Amygdala (tissue), 56 donors: Measurements from ENCODE around the gene KCNH5.

ENCODE experiments used
- DNase-seq, 56 donors: peaks; one replicate each; lab custom pipeline; 2025; lab: John Stamatoyannopoulos, UW

KCNH5 gene, protein sequence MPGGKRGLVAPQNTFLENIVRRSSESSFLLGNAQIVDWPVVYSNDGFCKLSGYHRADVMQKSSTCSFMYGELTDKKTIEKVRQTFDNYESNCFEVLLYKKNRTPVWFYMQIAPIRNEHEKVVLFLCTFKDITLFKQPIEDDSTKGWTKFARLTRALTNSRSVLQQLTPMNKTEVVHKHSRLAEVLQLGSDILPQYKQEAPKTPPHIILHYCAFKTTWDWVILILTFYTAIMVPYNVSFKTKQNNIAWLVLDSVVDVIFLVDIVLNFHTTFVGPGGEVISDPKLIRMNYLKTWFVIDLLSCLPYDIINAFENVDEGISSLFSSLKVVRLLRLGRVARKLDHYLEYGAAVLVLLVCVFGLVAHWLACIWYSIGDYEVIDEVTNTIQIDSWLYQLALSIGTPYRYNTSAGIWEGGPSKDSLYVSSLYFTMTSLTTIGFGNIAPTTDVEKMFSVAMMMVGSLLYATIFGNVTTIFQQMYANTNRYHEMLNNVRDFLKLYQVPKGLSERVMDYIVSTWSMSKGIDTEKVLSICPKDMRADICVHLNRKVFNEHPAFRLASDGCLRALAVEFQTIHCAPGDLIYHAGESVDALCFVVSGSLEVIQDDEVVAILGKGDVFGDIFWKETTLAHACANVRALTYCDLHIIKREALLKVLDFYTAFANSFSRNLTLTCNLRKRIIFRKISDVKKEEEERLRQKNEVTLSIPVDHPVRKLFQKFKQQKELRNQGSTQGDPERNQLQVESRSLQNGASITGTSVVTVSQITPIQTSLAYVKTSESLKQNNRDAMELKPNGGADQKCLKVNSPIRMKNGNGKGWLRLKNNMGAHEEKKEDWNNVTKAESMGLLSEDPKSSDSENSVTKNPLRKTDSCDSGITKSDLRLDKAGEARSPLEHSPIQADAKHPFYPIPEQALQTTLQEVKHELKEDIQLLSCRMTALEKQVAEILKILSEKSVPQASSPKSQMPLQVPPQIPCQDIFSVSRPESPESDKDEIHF

DNA sequence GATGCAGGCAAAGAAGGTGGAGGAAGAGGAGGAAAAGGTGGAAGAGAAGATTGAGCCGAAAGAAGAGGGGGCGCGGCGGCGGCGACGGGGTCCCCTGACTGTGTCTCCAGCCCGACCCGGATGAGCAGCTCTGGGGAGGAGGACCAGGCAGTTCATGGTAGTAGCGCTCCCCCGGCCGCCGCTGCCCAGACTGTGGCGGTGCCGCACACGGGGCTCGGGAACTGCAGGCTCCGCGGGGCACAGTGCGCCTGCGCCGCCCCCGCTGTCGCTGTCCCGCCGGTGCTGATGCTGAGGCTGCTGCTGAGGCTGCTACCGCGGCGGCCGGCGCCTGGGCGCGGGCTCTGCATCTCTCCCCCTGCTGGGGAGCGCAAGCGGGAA, at the start of gene KCNH5:
Gene KCNH5 (minus strand): TSS at position 225 of the 378 bp plus-strand sequence. CDS start 272 bp downstream, outside the sequence.
- peak in 33 of 56 donors; percentile 3 to 61 (median 33) for DNase-seq

GRCh38 chr14:63091394-63091996, 46.2 kb upstream of the KCNH5 start:
- DNase-seq = no peak

- no peak for DNase-seq
Observed at GRCh38 chr14:63088865-63089264, 43.6 kb upstream of the KCNH5 start.

- no peak for DNase-seq
Observed at GRCh38 chr14:63078569-63078968, 33.3 kb upstream of the KCNH5 start.

DNA sequence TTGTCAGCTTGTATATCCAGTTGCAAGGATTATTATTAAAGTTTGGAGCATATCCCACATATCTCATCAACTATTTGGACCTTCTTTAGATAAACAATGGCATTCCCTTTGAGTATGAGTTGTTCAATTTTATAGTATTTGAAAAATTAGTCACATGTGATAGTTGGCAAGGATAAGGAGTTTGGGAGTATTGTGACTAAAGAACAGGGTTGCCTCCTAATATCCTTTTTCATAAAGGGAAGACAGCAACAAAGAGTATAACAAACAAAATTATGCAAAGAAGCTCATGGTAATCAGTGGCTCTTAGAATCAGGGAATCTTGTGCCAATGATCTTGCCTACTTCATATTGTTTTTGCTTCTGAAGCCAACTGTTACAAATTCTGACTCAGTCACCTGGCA, 31.2 kb upstream of the KCNH5 start:
- DNase-seq = no peak

DNA sequence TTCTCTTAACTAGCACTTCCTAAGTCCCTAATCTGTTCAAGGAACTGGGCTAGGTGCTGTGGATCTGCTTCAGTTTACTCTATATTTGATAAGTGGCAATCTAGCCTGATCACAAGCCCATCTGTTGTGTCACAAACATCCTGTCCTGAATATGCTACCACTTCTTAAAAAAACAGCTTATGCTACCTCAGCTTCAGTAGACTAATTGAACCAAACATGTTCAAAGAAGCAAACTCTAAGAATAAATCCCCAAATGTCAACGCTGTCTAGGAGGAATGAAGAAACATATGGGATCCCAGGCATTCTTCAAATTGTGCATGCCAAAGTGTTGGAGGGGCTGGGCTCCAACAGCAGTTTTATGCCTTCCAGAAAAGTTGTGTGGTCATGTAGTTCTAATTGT, 10.4 kb upstream of the KCNH5 start:
- DNase-seq = no peak

- DNase-seq = no peak
Observed at GRCh38 chr14:63051992-63052391, 6.7 kb upstream of the KCNH5 start.

DNA sequence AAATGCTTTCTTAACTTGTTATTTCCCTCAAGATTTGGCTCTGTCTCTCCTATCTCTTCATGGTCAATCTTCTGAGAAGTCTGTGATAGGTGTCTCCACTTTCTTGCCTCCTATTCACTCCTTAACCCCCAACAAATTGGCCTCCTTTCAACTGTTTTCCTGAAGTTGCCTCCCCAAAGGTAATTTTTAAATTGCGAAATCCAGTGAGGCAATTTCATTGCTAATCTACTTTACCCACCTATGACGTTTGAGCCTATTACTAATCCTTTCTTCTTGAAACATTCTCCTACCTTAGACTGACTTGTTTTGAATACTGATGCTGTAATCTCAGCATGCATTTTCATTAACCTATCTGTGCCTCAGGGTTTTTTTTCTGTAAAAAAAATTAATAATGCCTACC, 6.0 kb upstream of the KCNH5 start:
- no peak for DNase-seq

DNA sequence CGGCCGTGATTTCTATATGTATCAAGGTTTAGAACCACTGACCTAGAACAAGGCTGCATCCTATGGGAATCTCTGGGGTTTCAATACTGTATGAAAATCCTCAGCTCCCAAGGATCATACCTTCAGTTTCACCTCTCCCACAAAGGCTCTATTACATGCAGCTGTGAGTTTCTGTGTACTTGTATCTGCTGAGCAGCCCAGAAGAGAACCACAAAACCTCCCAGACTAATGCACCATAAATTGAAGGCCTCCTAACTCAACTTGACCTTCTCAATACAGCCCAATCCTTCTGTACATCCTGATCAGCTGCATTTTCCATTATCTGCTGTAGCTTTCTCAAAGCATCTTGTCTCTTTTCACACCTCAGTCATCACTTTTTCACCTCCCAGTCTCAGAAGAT, 5.4 kb upstream of the KCNH5 start:
- DNase-seq = no peak

DNA sequence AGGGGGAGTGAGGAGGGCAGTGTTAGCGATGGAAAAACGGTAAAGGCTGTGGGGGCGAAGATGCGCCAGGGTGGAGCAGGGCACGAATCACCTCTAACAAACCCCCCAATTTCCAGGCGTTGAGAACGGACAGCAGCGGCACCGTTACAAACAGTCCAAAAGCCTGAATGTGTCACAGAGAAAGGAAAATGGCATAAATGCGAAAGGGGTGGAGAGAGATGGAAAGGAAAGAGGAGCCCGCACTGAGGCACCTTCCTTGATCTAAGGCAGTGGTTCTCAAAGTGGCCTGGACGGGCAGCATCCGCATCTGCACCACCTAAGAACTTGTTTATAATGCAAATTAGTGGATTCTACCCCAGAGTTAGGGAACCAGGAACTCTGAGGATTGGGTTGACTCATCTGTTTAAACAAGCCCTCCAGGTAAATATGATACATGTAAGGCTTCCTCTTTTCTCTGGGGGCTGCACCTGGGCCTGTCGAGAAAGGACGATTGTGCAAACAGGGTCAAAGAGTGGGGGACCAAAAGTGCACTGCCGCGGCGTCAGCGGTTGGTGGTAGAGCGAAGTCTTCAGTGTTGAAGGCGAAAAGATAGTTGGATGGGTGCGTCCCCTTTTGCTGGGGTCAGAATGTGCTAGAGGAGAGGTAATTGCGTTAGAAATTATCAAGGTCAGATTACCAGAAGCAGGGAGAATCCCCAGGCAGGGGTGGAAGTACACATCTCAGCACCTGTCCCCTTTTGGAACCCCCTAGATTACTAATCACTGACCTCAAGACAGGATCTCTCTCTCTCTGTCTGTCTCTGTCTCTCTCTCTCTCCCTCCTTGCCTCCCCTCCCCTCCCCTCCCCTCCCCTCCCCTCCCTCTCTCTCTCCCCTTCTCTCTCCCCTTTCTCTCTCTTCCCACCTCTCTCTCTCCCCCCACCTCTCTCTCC, 1.3 kb upstream of the KCNH5 start:
- no peak for DNase-seq

DNA sequence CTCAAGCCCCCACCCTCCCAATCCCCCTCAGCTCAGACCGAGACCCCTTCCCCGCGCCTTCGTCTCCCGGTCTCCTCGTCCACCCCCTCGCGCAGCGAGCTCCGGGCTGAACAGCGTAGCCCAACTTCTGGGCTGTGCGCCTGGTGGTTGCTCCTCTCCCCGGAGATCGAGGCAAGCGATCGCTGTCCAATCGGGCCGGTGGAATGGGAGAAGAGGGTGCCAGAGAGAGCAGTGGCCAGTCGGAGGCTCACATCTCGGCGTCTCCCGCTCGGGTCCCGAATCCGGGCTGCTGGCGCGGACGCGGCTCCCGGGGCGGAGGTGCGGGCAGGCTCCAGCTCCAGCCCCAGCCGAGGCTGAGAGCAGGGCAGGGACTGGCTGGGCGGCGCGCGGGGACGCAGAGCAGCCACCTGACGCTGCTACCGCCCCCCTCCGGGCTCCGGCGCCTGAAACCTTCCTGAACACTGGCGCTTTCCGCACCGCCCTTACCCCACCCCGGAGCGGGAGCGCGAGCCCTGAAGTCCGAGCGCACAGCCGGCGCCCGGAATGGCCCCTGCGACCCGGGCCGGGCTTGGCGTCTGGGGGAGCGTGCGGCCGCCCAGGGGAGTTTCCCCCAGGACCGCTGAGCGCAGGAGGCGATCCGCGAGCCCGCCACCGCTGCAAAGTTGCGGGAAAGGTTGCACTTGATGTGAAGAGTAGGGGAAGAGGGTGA, 508 bp upstream of the KCNH5 start:
- DNase-seq = peak in 32 of 56 donors; percentile 3 to 61 (median 29)

DNA sequence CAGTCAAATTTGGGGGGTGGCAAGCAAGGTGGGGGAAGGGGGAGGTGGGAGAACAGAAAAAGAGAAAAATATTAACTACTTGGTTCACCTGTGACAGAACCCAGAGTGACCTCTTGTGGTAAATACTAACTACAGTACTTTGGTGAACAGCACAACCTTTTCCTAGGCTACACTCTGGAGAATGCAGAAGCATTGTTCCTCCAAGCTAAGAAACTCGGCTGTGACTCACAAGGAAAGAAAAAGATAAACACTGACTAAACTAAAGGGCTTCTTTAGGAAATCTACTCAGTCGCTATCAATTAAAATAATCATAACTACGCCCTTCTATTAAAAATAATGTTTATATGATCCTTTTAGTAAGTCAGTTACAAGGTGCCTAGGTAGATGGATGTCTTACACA, 5.4 kb downstream of the KCNH5 start:
- DNase-seq = no peak

DNA sequence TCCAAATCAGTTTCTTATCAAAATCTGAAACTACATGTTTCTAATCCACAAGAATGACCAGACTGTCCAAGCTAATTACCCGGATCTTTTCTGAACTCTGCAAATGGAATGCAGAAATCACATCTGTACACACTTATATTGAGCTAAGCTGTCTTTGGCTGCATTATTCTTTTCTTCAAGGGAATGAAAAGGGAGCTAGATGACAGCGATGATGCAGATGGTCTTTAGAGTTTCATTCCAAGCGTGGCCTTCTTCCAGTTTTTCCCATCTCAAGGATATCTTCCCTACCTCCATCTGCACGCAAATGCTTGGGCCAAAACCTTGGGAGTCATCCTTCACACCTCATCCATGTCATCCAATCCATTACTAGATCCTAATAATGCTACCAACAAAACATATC, 12.6 kb downstream of the KCNH5 start:
- DNase-seq = no peak

- DNase-seq = no peak
Observed at GRCh38 chr14:63032076-63032475, 13.2 kb downstream of the KCNH5 start.

DNA sequence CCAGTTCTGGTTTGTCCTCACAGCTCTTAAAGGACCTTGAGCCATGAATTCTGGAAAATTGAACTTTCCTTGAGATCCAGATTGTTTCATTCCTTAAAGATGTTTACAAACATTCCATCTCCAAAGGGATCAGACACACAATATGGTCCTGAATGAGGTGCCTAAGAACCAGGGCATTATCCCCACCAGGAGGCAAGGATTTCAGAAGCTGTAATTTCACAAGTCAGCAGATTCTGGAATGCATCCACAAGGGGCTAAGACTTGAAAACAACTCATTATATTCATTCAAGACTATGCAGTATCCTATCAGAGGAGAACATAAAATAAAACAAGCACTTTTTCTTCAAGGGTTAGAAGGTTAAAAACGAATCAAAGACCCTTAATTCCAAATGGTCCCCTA, 15.1 kb downstream of the KCNH5 start:
- no peak for DNase-seq

GRCh38 chr14:63027719-63028118, 17.5 kb downstream of the KCNH5 start:
- no peak for DNase-seq

DNA sequence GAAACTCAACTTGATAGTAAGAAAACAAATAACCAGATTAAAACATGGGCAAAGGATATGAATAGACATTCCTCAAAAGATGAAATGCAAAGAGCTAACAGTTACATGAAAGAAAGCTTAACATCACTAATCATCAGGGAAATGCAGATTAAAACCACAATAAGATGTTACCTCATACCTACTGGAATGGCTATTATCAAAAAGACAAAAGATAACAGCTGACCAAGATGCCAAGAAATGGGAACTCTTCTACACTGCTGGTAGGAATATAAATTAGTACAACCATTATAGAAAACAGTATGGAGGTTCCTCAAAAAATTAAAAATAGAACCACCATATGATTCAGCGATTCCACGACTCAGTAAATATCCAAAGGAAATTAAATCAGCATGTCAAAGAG, 18.8 kb downstream of the KCNH5 start:
- no peak for DNase-seq

DNA sequence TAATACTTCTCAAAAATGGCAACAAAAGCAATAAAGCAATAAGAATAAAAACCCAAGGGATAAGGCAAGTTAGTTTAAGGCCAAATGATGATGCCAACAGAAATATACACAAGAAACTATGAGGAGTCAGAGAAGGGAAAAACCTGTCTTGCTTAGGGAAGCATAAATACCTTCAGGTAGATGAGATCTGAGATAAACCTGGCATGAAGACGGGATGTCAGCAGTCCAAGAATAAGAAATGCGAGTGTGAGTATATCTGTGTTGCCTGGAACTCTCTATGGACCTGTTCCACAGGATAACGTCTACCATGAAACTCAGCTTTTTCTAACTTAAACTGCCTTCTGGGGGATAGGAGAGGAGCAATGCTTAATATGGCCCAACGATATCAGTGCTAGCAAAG, 30.6 kb downstream of the KCNH5 start:
- DNase-seq = no peak

GRCh38 chr14:63012171-63012570, 33.1 kb downstream of the KCNH5 start:
- DNase-seq = no peak
